SK-N-SH treated with all-trans-retinoic acid at 6 μM for 48 hours (cell line): ENCODE measurements around the gene SHISAL2B.

ENCODE experiments used
- ARNTL ChIP-seq: fragments of 450-650 bp; formaldehyde crosslinking; IDR thresholded peaks from 2 replicates; pipeline ENCODE4 v1.5.0; 2020; ENCODE audit warnings: low read depth, mild to moderate bottlenecking, moderate library complexity, borderline replicate concordance
- CREB5 ChIP-seq: fragments of 250-450 bp; sonication (Bioruptor Pico); IDR thresholded peaks from 2 replicates; pipeline ENCODE4 v1.5.1; 2020; ENCODE audit warnings: low read depth, mild to moderate bottlenecking, moderate library complexity
- CSDC2 ChIP-seq: fragments of 250-450 bp; sonication (Bioruptor Pico); IDR thresholded peaks from 2 replicates; pipeline ENCODE4 v1.5.0; 2020; ENCODE audit warnings: mild to moderate bottlenecking, moderate library complexity
- CSRNP3 ChIP-seq: fragments of 250-450 bp; sonication (Bioruptor Pico); IDR thresholded peaks from 2 replicates; pipeline ENCODE4 v1.5.1; 2021; ENCODE audit warnings: mild to moderate bottlenecking, moderate library complexity
- ESRRG ChIP-seq: fragments of 250-450 bp; sonication (Bioruptor Pico); IDR thresholded peaks from 2 replicates; pipeline ENCODE4 v1.6.1; 2021; ENCODE audit warnings: mild to moderate bottlenecking
- PATZ1 ChIP-seq: fragments of 250-450 bp; sonication (Bioruptor Pico); IDR thresholded peaks from 2 replicates; pipeline ENCODE4 v1.8.0; 2020; ENCODE audit warnings: mild to moderate bottlenecking, moderate library complexity, borderline replicate concordance
- POU6F1 ChIP-seq: fragments of 250-450 bp; sonication (Bioruptor Pico); IDR thresholded peaks from 2 replicates; pipeline ENCODE4 v1.8.0; 2021; ENCODE audit warnings: low read depth, mild to moderate bottlenecking, moderate library complexity, borderline replicate concordance
- RARB ChIP-seq: fragments of 250-450 bp; sonication (Bioruptor Pico); IDR thresholded peaks from 2 replicates; pipeline ENCODE4 v1.8.0; 2021; ENCODE audit warnings: mild to moderate bottlenecking, moderate library complexity
- TOX ChIP-seq: fragments of 250-450 bp; sonication (Bioruptor Pico); IDR thresholded peaks from 2 replicates; pipeline ENCODE4 v1.8.0; 2021; ENCODE audit warnings: mild to moderate bottlenecking, moderate library complexity, borderline replicate concordance
- TSHZ2 ChIP-seq: fragments of 250-450 bp; sonication (Bioruptor Pico); IDR thresholded peaks from 2 replicates; pipeline ENCODE4 v1.5.0; 2020; ENCODE audit warnings: mild to moderate bottlenecking, moderate library complexity
- ZC3H10 ChIP-seq: fragments of 250-450 bp; sonication (Bioruptor Pico); IDR thresholded peaks from 2 replicates; pipeline ENCODE4 v1.5.1; 2021; ENCODE audit warnings: mild to moderate bottlenecking, moderate library complexity
- ZFP3 ChIP-seq: fragments of 250-450 bp; sonication (Bioruptor Pico); IDR thresholded peaks from 2 replicates; pipeline ENCODE4 v1.5.0; 2020; ENCODE audit warnings: mild to moderate bottlenecking, moderate library complexity
- ZNF70 ChIP-seq: fragments of 450-650 bp; formaldehyde crosslinking; IDR thresholded peaks from 2 replicates; pipeline ENCODE4 v1.5.0; 2020; ENCODE audit warnings: mild to moderate bottlenecking, moderate library complexity

GRCh38 chr5:64649512-64649911 is 40.8 kb upstream of the SHISAL2B start:
- TF ChIP-seq ZC3H10 (CRISPR knock-in tag), result no peak
- no peak for TF ChIP-seq CSRNP3 (CRISPR knock-in tag)
- TF ChIP-seq TSHZ2, result no peak
- TF ChIP-seq RARB (CRISPR knock-in tag), result no peak
- no peak for TF ChIP-seq CREB5 (CRISPR knock-in tag)
- TF ChIP-seq CSDC2 (CRISPR knock-in tag), result no peak
- TF ChIP-seq ZNF70 (CRISPR knock-in tag), result no peak
- TF ChIP-seq ARNTL (CRISPR knock-in tag), result no peak
- no peak for TF ChIP-seq ZFP3
- no peak for TF ChIP-seq TOX
- no peak for TF ChIP-seq ESRRG (CRISPR knock-in tag)
- TF ChIP-seq PATZ1 (CRISPR knock-in tag), result no peak
- TF ChIP-seq POU6F1 (CRISPR knock-in tag), result no peak
